HG02588 (cell line): ENCODE data around the gene RCE1.
A peak's percentile ranks its signal among the peaks of the same experiment; 100 is the strongest.
"Not testable (repeated sequence)": the region's sequence is repeated elsewhere in the genome, so short reads cannot be mapped to it uniquely, and the experiment has no call there.

Source experiments
- ATAC-seq: cut with Tn5 transposase; IDR thresholded peaks from one replicate; pipeline ENCODE4 v1.9.1; 2021; ENCODE audit warnings: mild to moderate bottlenecking, moderate library complexity; ENCODE audit not compliant: unreplicated experiment

Gene RCE1

GRCh38 chr11:66842896-66843775 lies at the start of gene RCE1:
Gene RCE1, plus strand, starts transcription at chr11:66843441. Its CDS starts 15 bp downstream, at chr11:66843456.
- ATAC-seq: peak; percentile 84

GRCh38 chr11:66799815-66800214 lies 43.4 kb upstream of the RCE1 start:
- ATAC-seq: not testable (repeated sequence)

GRCh38 chr11:66800720-66801428 lies 42.4 kb upstream of the RCE1 start:
- ATAC-seq: peak; percentile 66

- no peak for ATAC-seq
Measured at GRCh38 chr11:66809592-66809991, 33.6 kb upstream of the RCE1 start.

GRCh38 chr11:66810576-66811185 lies 32.6 kb upstream of the RCE1 start:
- ATAC-seq: no peak

GRCh38 chr11:66814678-66815077 lies 28.6 kb upstream of the RCE1 start:
- no peak for ATAC-seq

- no peak for ATAC-seq
Measured at GRCh38 chr11:66815646-66816045, 27.6 kb upstream of the RCE1 start.

GRCh38 chr11:66818231-66818955 lies 24.8 kb upstream of the RCE1 start:
- ATAC-seq: no peak

GRCh38 chr11:66820381-66820780 lies 22.9 kb upstream of the RCE1 start:
- no peak for ATAC-seq

GRCh38 chr11:66820901-66821300 lies 22.3 kb upstream of the RCE1 start:
- ATAC-seq: no peak

GRCh38 chr11:66823700-66824099 lies 19.5 kb upstream of the RCE1 start:
- no peak for ATAC-seq

- ATAC-seq: not testable (repeated sequence)
Measured at GRCh38 chr11:66824573-66824972, 18.7 kb upstream of the RCE1 start.

- no peak for ATAC-seq
Measured at GRCh38 chr11:66834539-66834845, 8.7 kb upstream of the RCE1 start.

- no peak for ATAC-seq
Measured at GRCh38 chr11:66834943-66835342, 8.3 kb upstream of the RCE1 start.

- ATAC-seq: no peak
Measured at GRCh38 chr11:66835768-66836405, 7.4 kb upstream of the RCE1 start.

- no peak for ATAC-seq
Measured at GRCh38 chr11:66840317-66841091, 2.7 kb upstream of the RCE1 start.

- ATAC-seq: no peak
Measured at GRCh38 chr11:66841861-66842260, 1.4 kb upstream of the RCE1 start.

- ATAC-seq: no peak
Measured at GRCh38 chr11:66842501-66842895, 743 bp upstream of the RCE1 start.

- no peak for ATAC-seq
Measured at GRCh38 chr11:66843776-66844495, 695 bp downstream of the RCE1 start.
